ENCODE results near the gene VOPP1.

DNA sequence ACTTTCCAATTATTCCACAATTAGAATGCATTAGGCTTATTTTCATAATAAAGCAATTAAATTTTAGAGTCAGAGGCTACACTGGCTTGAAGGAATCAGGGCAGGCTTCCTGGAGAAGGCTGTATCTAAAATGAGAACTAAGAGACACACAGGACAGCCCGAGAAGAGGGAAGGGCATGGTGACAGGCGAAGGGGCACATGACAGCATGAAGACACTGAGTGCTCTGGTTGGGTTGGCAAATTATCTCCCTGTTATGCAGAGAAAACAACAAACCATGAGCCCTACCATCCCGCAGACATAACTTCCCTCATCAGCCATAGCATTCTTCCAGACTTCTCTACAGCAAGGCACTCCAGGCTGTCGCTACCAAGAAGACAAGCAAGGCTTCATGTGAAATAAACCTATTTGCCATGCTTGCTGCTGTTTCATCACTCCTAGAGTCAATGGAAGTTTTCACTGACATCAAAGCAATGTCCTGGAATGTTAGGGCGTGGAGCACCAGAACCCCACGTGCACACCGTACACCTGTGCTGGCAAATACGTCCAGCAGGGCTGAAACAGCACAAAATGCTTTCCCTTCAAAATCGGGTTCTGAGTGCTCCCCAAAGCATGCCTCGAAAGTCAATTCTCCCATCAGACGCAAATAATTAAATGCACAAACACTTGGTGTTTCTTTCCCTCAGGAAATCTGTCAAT is 21.3 kb downstream of the VOPP1 start:
- TF ChIP-seq, protein P1, sequence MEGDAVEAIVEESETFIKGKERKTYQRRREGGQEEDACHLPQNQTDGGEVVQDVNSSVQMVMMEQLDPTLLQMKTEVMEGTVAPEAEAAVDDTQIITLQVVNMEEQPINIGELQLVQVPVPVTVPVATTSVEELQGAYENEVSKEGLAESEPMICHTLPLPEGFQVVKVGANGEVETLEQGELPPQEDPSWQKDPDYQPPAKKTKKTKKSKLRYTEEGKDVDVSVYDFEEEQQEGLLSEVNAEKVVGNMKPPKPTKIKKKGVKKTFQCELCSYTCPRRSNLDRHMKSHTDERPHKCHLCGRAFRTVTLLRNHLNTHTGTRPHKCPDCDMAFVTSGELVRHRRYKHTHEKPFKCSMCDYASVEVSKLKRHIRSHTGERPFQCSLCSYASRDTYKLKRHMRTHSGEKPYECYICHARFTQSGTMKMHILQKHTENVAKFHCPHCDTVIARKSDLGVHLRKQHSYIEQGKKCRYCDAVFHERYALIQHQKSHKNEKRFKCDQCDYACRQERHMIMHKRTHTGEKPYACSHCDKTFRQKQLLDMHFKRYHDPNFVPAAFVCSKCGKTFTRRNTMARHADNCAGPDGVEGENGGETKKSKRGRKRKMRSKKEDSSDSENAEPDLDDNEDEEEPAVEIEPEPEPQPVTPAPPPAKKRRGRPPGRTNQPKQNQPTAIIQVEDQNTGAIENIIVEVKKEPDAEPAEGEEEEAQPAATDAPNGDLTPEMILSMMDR (conservative IDR thresholded peaks at IDR 0.05; ENCODE audit: low read length) = no peak
- TF ChIP-seq EZH2phosphoT487 (IDR thresholded peaks at IDR 0.05; ENCODE audit: borderline replicate concordance) = no peak
